BJ (cell line): ENCODE measurements around the gene GUCY1A2. TPM values are rescaled to one million over a fixed set of nuclear protein-coding genes. Genes with fewer than 3 reads are reported as not detected.

Experiments
- CTCF ChIA-PET: fragments of 350-600 bp; formaldehyde crosslinking; extraction: SDS; loops from one replicate; lab custom pipeline; 2021; ENCODE audit warnings: antibody characterized with exemption, inconsistent platforms; lab: Yijun Ruan, JAX
- POLR2A ChIA-PET: fragments of 300-600 bp; sonication (Branson Sonifier 250); formaldehyde crosslinking; extraction: SDS; loops from one replicate; lab custom pipeline; 2021; ENCODE audit warnings: antibody characterized with exemption; lab: Charles Lee
- DNase-seq: peaks from one replicate; pipeline ENCODE4 v3.0.0-alpha.2; 2011; ENCODE audit warnings: low read depth
- H3K27me3 ChIP-seq: 2 replicates; pipeline ENCODE4 v1.6.0; 2011; ENCODE audit warnings: low read length; ENCODE audit not compliant: control insufficient read depth, insufficient read depth
- H3K36me3 ChIP-seq: 2 replicates; pipeline ENCODE4 v1.5.1; 2011; ENCODE audit warnings: low read length; ENCODE audit not compliant: control insufficient read depth, insufficient read depth
- H3K4me3 ChIP-seq: 2 replicates; pipeline ENCODE4 v1.5.1; 2011; ENCODE audit warnings: low read depth, mild to moderate bottlenecking, control low read depth, low read length
- CTCF ChIP-seq: IDR thresholded peaks from 2 replicates; pipeline ENCODE4 v1.5.1; 2011; ENCODE audit warnings: low read depth, mild to moderate bottlenecking, control low read depth, inconsistent platforms, low read length, moderate library complexity; ENCODE audit not compliant: insufficient read depth
- polyA plus RNA-seq: library from polyadenylated mRNA; depleted of rRNA; stranded (reverse); fragments of >200 nt; gene quantifications from 2 replicates; pipeline ENCODE4 v1.2.3, GENCODE V29; 2011

Gene GUCY1A2
- polyA plus RNA-seq, 1 experiment: 0.53 TPM

GRCh38 chr11:107011977-107012376 is 6.3 kb downstream of the GUCY1A2 start:
- ChIA-PET POLR2A (no interaction called here), CTCF (no interaction called here)
- Histone ChIP-seq H3K4me3 (no peak overlapping the region), H3K36me3 (no peaks in the 10 kb centered on the region), H3K27me3 (0 out of 2 replicates have a peak, but pooled peaks cover 2% of the 10 kb centered on the region)
- DNase-seq: no peak
- TF ChIP-seq CTCF: no peak

GRCh38 chr11:107009190-107009589 is 9.1 kb downstream of the GUCY1A2 start:
- TF ChIP-seq CTCF: no peak
- DNase-seq: no peak
- Histone ChIP-seq H3K4me3 (no peak overlapping the region), H3K36me3 (no peaks in the 10 kb centered on the region), H3K27me3 (no peaks in the 10 kb centered on the region)
- ChIA-PET CTCF (no interaction called here), POLR2A (no interaction called here)

- Histone ChIP-seq H3K36me3 (no peaks in the 10 kb centered on the region), H3K27me3 (no peaks in the 10 kb centered on the region), H3K4me3 (no peak overlapping the region)
- POLR2A ChIA-PET: no interaction called here
- CTCF ChIA-PET: no interaction called here
- no peak for TF ChIP-seq CTCF
- DNase-seq: no peak
Observed at GRCh38 chr11:107006076-107006833, 12.0 kb downstream of the GUCY1A2 start.

- H3K36me3 ChIP-seq: no peaks in the 10 kb centered on the region
- POLR2A ChIA-PET: no interaction called here
- TF ChIP-seq CTCF: no peak
- CTCF ChIA-PET: interaction anchor here (0.6 to 2.5 kb wide), 2 partner anchors 11 to 600 kb away, joined by 3 to 7 read pairs; no protein-coding TSS in a partner anchor
- DNase-seq: no peak
- no peaks in the 10 kb centered on the region for H3K27me3 ChIP-seq
- no peak overlapping the region for H3K4me3 ChIP-seq
Observed at GRCh38 chr11:106999196-106999595, 19.1 kb downstream of the GUCY1A2 start.

GRCh38 chr11:106998916-106999188 is 19.4 kb downstream of the GUCY1A2 start:
- H3K27me3 ChIP-seq: no peaks in the 10 kb centered on the region
- no peak for TF ChIP-seq CTCF
- no peak for DNase-seq
- POLR2A ChIA-PET: no interaction called here
- no peak overlapping the region for H3K4me3 ChIP-seq
- H3K36me3 ChIP-seq: no peaks in the 10 kb centered on the region
- CTCF ChIA-PET: interaction anchor here (2.5 kb wide), 1 partner anchor 10 kb away, joined by 7 read pairs; no protein-coding TSS in a partner anchor
